Measurements from ENCODE around the gene FBXW5. TPM values are rescaled to one million over a fixed set of nuclear protein-coding genes. Genes with fewer than 3 reads are reported as not detected.
A peak's percentile ranks its signal among the peaks of the same experiment; 100 is the strongest.

FBXW5 gene
- total RNA-seq, 3 donors from 2014 or later = 103 to 183 (median 126) TPM

DNA sequence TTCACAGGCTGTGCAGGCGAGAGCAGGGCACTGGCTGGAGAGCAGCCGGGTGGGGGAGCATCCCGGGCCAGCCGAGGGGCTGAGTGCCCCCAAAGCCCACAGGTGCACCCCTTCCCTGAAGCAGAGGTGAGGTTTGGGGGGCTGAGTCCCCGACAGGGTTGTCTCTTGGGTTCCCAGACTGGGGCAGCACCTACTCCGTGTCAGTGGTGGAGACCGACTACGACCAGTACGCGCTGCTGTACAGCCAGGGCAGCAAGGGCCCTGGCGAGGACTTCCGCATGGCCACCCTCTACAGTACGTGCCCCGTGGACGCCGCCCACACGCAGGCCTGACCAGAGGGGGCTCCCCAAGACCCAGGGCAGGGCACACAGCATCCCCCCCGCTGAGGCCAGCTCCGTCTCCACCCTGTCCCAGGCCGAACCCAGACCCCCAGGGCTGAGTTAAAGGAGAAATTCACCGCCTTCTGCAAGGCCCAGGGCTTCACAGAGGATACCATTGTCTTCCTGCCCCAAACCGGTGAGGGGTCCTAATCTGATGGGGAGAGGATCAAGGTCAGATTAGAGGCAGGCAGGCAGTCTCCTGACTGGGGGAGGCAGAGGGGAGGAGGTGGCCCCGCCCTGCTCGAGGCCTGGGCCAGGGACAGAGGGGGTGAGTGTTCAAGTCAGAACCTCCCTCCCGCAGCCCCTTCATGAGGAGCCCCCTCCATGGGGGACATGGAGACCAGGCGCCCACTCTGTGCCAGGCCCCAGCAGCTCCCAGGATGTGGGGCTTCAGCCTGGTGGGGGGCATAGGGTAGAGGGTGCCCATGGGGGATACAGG is 35.4 kb upstream of the FBXW5 start:
- no peak overlapping the region for H3K27ac ChIP-seq
- no peak for TF ChIP-seq POLR2AphosphoS5 (IDR thresholded peaks at IDR 0.05)
- no peak for TF ChIP-seq POLR2A (IDR thresholded peaks at IDR 0.05)
- TF ChIP-seq, protein P1, sequence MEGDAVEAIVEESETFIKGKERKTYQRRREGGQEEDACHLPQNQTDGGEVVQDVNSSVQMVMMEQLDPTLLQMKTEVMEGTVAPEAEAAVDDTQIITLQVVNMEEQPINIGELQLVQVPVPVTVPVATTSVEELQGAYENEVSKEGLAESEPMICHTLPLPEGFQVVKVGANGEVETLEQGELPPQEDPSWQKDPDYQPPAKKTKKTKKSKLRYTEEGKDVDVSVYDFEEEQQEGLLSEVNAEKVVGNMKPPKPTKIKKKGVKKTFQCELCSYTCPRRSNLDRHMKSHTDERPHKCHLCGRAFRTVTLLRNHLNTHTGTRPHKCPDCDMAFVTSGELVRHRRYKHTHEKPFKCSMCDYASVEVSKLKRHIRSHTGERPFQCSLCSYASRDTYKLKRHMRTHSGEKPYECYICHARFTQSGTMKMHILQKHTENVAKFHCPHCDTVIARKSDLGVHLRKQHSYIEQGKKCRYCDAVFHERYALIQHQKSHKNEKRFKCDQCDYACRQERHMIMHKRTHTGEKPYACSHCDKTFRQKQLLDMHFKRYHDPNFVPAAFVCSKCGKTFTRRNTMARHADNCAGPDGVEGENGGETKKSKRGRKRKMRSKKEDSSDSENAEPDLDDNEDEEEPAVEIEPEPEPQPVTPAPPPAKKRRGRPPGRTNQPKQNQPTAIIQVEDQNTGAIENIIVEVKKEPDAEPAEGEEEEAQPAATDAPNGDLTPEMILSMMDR (IDR thresholded peaks at IDR 0.05) = no peak
- no peaks in the 10 kb centered on the region for H3K4me1 ChIP-seq
- H3K27me3 ChIP-seq = peaks cover 6 to 19% of the 10 kb centered on the region in 2 donors
- intact Hi-C loops (cut with DNase I; ENCODE audit: low total_unique reads) = no loop called here
- H3K4me3 ChIP-seq = no peak overlapping the region
- no peaks in the 10 kb centered on the region for H3K36me3 ChIP-seq
- no peaks in the 10 kb centered on the region for H3K9me3 ChIP-seq
- no peak for DNase-seq (ENCODE audit: low spot score in 2 of 2)

DNA sequence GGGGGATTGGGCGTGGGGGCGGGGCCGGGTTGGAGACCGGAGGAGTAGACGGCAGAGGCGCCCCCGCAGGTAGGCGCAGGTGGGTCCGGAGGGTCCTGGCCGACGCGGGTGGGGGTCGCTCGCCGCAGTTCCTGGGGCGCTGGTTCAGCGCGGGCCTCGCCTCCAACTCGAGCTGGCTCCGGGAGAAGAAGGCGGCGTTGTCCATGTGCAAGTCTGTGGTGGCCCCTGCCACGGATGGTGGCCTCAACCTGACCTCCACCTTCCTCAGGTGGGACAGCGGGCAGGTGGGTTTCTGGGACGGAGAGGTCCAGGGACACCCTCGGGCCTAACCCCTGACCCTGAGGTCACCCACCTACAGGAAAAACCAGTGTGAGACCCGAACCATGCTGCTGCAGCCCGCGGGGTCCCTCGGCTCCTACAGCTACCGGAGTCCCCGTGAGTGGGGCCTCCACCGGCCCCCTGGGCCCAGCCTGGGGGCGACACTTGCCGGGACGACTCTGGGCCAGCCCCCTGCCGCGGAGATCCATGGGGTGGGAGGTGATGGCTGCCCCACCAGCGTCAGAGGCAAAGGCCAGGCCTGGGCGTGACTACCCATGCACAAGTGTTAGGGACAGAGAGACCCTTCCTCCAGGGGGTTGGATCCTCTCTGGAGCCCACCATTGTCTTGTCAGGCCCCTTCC is 34.5 kb upstream of the FBXW5 start:
- H3K27me3 ChIP-seq = peaks cover 0 to 9% of the 10 kb centered on the region in 2 donors
- intact Hi-C loops (cut with DNase I; ENCODE audit: low total_unique reads) = no loop called here
- H3K4me3 ChIP-seq = no peak overlapping the region
- H3K36me3 ChIP-seq = no peaks in the 10 kb centered on the region
- DNase-seq (ENCODE audit: low spot score in 2 of 2) = no peak
- no peaks in the 10 kb centered on the region for H3K9me3 ChIP-seq
- TF ChIP-seq, protein P1 (IDR thresholded peaks at IDR 0.05) = no peak
- TF ChIP-seq POLR2AphosphoS5 (IDR thresholded peaks at IDR 0.05) = no peak
- H3K27ac ChIP-seq = no peak overlapping the region
- H3K4me1 ChIP-seq = no peaks in the 10 kb centered on the region

DNA sequence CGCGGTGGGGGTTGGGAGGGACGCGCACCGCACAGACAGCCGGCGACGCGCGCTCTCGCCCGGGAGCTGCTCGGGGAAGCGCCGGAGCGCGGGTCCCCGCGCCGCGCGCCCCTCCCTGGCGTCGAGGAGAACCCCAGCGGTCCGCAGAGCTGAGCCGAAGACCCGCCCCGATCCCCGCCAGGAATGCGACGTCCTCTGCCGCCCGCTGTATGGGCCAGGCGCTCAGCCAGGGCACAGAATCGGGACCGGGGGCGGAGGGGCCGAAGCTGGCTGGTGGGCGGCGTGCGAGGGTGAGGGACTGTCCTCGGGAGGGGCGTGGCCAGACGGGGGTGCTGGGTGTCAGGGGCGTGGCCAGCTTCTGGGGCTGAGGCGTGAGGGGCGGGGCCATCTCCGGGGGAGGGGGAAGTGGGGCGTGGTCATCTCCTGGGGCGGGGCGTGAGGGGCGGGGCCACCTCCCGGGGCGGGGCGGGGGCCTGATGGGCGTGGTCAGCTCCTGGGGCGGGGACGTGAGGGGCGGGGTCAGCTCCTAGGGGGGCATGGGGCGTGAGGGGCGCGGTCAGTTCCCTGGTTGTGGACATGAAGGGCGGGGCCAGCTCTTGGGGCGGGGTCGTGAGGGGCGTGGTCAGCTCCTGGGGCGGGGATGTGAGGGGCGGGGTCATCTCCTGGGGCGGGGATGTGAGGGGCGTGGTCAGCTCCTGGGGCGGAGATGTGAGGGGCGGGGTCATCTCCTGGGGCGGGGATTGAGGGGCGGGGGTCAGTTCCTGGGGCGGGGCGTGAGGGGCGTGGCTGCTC is 33.7 kb upstream of the FBXW5 start:
- Histone ChIP-seq H3K27ac (peak overlapping the region; percentile 7 to 50), H3K4me3 (peak overlapping the region; percentile 35 to 72 (median 57)), H3K9me3 (no peaks in the 10 kb centered on the region), H3K27me3 (peaks cover 0 to 3% of the 10 kb centered on the region in 2 donors), H3K4me1 (no peaks in the 10 kb centered on the region), H3K36me3 (no peaks in the 10 kb centered on the region)
- peak; percentile 40 to 63 for DNase-seq (ENCODE audit: low spot score in 2 of 2)
- intact Hi-C loops (cut with DNase I; ENCODE audit: low total_unique reads) = no loop called here
- TF ChIP-seq POLR2A (IDR thresholded peaks at IDR 0.05) = no peak
- TF ChIP-seq POLR2AphosphoS5 (IDR thresholded peaks at IDR 0.05) = no peak
- TF ChIP-seq, protein P1 (IDR thresholded peaks at IDR 0.05) = no peak

DNA sequence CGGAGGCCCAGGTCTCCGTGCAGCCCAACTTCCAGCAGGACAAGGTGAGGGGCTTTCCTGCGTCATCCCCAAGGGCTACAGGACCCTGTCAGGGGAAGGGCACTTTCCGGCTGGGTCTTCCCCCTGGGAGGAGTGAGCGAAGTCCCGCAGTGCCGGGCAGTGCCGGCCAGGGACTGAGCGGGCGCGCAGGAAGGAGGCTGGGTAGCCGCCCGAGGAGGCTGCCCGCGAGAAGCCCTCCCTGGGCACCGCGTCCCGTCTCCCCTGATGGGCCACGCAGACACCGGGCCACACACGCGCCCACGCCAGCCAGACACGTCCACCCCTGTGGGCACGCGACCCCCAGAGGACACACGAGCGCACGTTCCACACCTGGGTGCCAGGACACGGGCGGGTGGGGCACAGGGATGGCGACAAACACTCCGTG is 33.1 kb upstream of the FBXW5 start:
- Histone ChIP-seq H3K27me3 (no peaks in the 10 kb centered on the region), H3K27ac (peak overlapping the region; percentile 7 to 50), H3K4me1 (no peaks in the 10 kb centered on the region), H3K4me3 (peak overlapping the region; percentile 35 to 72 (median 57)), H3K36me3 (no peaks in the 10 kb centered on the region), H3K9me3 (no peaks in the 10 kb centered on the region)
- intact Hi-C loops (cut with DNase I; ENCODE audit: low total_unique reads) = no loop called here
- TF ChIP-seq, protein P1 (IDR thresholded peaks at IDR 0.05) = no peak
- TF ChIP-seq POLR2AphosphoS5 (IDR thresholded peaks at IDR 0.05) (no peak), POLR2A (IDR thresholded peaks at IDR 0.05) (no peak)
- DNase-seq (ENCODE audit: low spot score in 2 of 2) = no peak

Data from breast epithelium (tissue), 4 donors.